ENCODE measurements around the gene NET1.

GRCh38 chr10:5447056-5447455 lies 34.7 kb downstream of the NET1 start:
- TF ChIP-seq CTCF (IDR thresholded peaks at IDR 0.05) (no peak), POLR2A (IDR thresholded peaks at IDR 0.05) (no peak)

Data from heart left ventricle (tissue), 13 donors.